Stimulated activated CD8-positive, alpha-beta memory T cell treated with anti-CD3 and anti-CD28 coated beads, Interleukin-15, amount 100 ng/mL, for 24 hours (primary cell): Measurements from ENCODE around the gene HGFAC.
"Not testable (repeated sequence)": the region's sequence is repeated elsewhere in the genome, so short reads cannot be mapped to it uniquely, and the experiment has no call there.

ENCODE experiments used
- DNase-seq: peaks from one replicate; pipeline ENCODE4 v3.0.0-alpha.2; 2020; ENCODE audit warnings: low read depth

Gene HGFAC

DNA sequence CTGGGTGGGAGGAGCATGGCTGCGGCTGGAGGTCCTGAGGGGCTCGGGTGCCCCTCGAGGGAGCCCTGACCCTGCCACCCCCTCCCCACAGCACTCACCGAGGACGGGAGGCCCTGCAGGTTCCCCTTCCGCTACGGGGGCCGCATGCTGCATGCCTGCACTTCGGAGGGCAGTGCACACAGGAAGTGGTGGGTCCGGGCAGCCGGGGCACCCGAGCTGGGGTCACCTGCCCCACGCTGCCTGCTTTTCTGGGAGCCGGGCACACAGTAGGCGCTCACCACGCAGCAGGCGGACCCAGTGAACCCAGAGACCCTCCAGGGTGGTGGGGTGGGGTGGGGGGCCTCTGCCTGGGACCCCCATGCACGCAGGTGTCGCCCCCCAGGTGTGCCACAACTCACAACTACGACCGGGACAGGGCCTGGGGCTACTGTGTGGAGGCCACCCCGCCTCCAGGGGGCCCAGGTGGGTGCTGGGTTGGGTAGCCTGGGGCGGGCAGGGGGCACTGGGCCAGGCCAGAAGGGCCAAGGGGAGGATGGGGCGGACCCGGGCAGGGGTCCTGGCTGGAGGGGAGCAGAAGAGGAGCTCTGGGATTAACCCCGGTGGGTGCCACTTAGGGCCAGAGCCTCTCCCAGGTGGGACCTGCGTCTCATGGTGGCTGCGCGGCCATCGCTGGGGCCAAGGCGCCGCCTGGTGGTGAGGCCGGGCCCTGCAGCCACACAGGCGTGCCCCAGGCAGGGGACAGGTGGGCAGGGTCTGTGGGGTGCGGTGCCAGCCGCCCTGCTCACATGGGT, 1.4 kb downstream of the HGFAC start:
- DNase-seq: peak; percentile 72

GRCh38 chr4:3443750-3444309, 2.1 kb downstream of the HGFAC start:
- DNase-seq: no peak

DNA sequence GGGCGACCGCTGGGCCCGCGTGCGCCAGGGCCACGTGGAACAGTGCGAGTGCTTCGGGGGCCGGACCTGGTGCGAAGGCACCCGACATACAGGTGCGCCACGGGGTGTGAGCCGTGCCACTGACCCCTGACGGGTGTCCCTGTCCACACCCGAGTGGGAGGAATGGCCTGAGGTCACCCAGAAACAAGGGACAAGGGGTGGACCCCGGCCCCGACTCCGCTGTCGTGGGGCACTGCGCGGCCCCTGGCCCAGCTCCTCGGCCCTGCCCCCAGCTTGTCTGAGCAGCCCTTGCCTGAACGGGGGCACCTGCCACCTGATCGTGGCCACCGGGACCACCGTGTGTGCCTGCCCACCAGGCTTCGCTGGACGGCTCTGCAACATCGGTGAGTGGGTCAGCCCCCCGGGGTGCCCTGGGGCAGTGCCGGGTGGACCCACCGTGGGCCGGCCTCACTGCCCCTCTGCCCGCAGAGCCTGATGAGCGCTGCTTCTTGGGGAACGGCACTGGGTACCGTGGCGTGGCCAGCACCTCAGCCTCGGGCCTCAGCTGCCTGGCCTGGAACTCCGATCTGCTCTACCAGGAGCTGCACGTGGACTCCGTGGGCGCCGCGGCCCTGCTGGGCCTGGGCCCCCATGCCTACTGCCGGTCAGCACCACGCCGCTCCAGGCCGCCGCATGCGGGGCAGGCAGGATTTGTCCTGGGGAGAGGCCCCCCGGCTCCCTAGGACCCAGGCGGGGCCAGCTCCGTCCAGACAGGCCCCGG, 2.8 kb downstream of the HGFAC start:
- DNase-seq: no peak

DNA sequence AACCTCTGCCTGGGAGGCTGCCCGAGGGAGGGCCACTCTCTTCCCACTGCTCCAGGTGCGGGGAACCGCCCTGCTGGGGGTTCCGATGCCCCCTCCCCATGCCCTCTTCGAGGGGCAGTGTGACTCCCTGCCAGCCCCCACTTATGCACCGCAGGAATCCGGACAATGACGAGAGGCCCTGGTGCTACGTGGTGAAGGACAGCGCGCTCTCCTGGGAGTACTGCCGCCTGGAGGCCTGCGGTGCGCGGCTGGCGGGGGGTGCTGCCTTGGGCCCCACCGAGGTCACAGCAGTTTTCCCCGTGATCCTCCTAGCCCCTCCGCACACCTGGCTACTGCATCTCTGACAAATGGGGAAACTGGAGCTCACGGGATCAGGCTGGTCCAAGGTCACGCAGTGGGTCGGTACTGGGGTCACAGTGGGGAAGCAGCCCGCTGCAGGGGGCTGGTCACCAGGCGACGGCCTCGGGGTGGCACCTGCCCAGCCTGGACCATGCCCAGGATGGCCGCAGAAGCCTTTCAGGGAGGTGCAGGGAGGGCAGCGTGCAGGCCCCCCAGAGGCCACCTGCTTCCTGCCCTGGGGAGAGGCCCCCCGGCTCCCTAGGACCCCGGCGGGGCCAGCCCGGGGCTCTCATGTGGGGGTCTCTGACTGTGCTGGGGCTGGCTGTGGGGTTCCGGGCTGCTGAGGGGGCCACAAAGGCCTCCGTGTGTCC, 3.5 kb downstream of the HGFAC start:
- no peak for DNase-seq

- no peak for DNase-seq
Observed at GRCh38 chr4:3445829-3446545, 4.2 kb downstream of the HGFAC start.

GRCh38 chr4:3446631-3447320, 5.0 kb downstream of the HGFAC start:
- DNase-seq: no peak

GRCh38 chr4:3447431-3448395, 5.9 kb downstream of the HGFAC start:
- DNase-seq: no peak

DNA sequence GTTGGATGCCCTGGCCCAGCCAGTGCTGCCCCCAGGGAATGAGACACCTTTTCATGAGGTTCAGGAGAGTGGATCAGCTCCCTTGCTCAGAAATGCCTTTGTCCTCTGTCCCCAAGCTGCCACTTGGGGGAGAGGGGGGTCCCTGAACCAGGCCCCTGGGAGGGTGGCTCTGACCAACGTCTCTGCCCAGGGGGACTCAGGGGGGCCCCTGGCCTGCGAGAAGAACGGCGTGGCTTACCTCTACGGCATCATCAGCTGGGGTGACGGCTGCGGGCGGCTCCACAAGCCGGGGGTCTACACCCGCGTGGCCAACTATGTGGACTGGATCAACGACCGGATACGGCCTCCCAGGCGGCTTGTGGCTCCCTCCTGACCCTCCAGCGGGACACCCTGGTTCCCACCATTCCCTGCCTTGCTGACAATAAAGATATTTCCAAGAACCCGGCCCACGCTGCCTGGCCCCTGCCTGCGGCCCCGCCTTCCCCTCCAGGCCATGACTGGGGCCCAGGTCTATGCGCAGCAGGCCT, 7.3 kb downstream of the HGFAC start:
- DNase-seq: no peak

DNA sequence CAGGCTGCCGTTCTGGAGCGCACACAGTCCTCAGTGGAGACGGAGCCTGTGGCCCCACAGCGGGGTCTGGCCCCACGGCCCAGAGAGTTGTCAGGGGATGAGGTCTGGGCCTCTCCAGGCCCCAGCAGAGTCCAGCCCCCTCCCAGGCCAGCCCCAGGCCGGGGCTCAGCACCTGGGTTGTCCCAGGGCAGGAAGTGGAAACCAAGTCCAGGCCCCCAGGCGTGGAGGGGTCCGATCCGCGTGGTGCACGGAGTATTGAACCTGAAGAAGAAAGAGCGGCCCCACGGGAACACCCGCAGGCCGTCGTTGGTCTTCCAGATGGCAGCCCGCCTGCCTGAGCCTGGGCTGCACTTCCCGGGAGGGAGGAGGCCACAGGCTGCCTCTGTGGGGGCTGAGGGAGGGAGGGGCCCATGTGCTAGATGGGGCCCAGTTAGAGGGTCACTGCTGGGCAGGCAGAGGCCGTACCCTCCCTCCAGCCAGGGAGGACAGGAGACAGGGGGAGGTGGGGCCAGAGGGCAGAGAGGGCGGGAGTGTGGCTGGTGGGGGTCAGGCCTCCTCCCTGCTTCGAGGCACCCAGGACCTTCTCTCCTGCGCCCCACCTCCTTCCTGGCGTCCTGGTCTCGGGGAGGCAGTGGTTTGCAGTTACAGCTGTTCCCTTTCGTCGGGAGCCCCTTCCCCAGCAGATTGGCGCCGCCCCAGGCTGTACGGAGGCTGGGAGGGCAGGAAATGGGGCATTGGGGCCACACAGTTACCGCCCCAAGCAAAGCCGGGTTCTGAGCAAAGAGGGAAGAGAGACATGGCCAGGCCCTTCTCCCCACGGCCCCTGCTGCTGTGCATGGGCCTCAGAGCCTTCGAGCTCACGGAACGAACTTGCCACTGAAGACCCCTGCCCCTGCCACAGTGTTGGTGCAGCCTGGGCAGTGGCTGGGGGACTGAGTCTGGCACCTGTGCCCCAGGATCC, 8.1 kb downstream of the HGFAC start:
- DNase-seq: no peak

DNA sequence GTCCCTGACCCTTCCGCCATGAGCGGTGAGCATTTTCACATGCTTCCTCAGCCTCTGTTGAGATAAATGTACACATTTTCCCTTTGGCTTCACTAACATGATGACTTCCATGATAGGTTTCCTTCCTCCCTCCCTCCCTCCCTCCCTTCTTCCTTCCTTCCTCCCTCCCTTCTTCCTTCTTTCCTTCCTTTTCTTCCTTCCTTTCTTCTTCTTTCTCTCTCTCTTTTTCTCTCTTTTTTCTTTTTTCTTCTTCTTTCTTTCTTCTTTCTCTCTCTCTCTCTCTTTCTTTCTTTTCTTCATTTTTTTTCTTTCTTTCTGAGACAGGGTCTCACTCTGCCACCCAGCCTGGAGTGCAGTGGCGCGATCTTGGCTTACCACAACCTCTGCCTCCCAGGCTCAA, 8.9 kb downstream of the HGFAC start:
- no peak for DNase-seq

DNA sequence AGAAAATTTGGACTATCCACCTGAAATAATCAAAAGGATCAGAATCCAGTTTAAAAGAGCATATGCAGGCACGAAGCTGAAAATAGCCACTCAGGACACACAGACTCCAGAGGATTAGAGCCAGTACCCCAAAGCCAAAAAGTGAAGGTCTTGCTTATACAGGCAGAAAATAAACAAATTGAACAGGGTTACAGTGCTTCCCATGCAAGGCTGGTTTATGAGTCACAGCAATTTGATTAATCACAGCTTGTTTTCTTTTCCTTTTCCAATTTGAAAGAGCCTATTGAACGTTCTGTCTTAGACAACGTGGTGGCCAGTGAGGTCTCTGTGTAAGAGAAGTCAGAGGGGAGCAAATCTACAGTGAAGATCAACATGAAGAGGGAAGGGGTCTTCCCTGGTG, 10.2 kb downstream of the HGFAC start:
- no peak for DNase-seq

DNA sequence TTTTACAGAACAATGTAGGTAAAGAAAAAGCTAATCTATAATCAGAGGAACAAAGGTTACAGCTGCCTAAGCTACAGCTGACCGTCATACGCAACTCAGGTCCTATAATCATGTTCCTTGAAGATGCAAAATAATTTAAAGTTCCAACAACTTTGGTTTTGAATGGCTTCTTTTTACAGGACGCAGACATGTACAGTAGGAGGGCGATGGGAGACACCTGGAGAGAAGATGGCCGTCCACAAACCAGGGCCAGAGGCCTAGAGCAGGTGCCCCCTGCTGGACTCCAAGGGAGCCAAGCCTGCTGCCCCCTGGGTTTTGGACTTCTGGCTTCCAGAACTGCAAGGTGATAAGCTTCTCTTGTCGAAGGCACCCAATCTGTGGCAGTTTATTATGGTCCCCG, 10.6 kb downstream of the HGFAC start:
- no peak for DNase-seq

GRCh38 chr4:3455596-3455995, 13.8 kb downstream of the HGFAC start:
- DNase-seq: not testable (repeated sequence)

DNA sequence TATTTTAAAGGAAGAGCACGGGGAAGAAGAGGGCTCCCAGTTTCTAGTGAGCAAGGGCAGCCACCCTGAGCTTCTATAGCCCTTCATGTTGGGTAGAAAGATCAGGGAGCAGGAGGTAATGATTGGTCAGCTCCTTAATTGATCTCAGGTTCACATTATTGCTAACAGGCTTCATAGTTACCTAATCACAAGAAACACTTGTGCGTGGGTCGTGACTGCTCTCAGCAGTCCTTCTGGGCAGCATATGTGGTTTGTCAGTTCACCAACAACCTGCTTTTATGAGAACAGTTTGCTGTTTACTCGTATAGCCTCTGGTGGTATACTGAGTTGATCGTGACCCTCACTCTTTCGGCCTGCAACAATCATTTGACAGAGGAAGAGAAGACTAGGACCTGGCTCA, 16.6 kb downstream of the HGFAC start:
- no peak for DNase-seq

DNA sequence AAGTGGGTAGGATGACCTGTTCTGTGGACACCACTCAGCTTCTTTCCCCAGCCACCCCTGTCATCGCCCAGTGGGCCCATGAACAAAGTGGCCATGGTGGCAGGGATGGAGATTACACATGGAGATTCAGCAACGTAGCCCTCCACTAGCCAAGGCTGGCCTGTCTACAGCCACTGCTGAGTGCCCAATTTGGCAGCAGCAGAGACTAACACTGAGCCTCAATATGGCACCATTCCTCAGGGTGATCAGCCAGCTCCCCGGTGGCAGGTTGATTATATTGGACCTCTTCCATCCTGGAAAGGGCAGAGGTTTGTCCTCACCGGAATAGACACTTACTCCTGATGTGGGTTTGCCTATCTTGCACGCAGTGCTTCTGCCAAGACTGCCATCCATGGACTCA, 17.4 kb downstream of the HGFAC start:
- not testable (repeated sequence) for DNase-seq

DNA sequence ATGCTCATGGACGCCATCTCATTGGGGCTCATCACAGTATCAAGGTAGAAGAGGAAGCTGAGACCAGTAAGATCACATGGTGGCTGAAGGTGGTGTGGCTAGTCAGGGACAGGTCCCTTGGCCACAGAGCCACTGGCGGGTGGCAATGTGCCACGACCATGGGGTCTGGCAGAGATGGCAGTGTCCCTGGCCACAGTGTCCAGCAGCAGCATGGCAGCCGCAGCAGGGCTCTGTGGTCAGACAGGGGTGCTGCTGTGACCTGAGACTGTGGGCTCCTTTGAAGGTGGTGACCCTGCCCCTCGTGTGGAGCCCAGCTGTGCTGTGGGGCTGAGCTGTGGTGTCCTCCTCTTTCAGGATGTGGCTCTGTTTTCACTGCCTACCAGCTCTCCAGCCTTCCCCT, 19.2 kb downstream of the HGFAC start:
- no peak for DNase-seq

- DNase-seq: no peak
Observed at GRCh38 chr4:3461515-3462291, 19.9 kb downstream of the HGFAC start.

DNA sequence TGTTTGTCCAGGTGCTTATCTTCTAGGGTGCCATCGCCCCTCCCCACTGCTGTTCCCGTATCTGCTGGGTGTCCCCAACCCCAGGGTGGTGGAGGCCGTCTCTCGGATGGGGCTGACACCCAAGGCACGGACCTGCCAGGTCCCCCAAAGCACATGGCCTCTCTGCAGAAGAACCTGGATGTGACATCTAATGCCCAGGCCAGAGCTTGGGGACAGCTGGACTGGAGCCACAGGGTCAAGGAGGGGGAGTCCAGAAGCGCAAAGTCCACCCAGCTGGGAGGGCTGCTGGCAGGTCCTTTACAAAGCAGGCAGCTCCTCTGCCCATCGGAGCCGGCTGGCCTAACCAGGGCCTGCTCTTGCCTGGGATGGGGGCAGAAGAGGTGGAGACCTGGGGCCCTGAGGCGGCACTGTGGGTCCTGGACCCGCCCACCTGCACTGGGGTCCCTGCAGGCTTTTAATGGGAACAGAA, 20.6 kb downstream of the HGFAC start:
- no peak for DNase-seq
